Body of pancreas (tissue), 4 donors: ENCODE results near the gene GPS2. TPM values are rescaled to one million over a fixed set of nuclear protein-coding genes. Genes with fewer than 3 reads are reported as not detected.

ENCODE experiments used
- ATAC-seq: fragments of 150-250 bp; one replicate; pipeline ENCODE4 v1.9.1; 2016
- DNase-seq, 4 donors: peaks; one replicate each; pipeline ENCODE4 v3.0.0-alpha.2; 2019
- H3K27ac ChIP-seq, 4 donors: fragments of 200-600 bp; sonication (generic); 1 replicate in 3 of 4; 2 replicates in 1 of 4; pipeline versions ENCODE4 v1.5.1 to v1.6.1; 2016 to 2019; ENCODE audit warnings: mild to moderate bottlenecking in 1 of 4, mixed read lengths in 1 of 4, moderate library complexity in 1 of 4
- H3K27me3 ChIP-seq, 2 donors: fragments of 200-600 bp; sonication (generic); one replicate each; pipeline ENCODE4 v1.6.0; 2016; ENCODE audit warnings: mild to moderate bottlenecking in 1 of 2
- H3K36me3 ChIP-seq, 2 donors: fragments of 200-600 bp; sonication (generic); replicated peaks in 1 of 2; 2 replicates each; pipeline ENCODE4 v1.5.1; 2016; ENCODE audit warnings: low read depth in 2 of 2; ENCODE audit not compliant: insufficient read depth in 1 of 2
- H3K4me1 ChIP-seq: fragments of 200-600 bp; sonication (generic); one replicate; pipeline ENCODE4 v1.6.0; 2016
- H3K4me3 ChIP-seq, 2 donors: fragments of 200-600 bp; sonication (generic); 1 replicate in 1 of 2; 2 replicates in 1 of 2; pipeline ENCODE4 v1.5.1; 2016 to 2019
- H3K9me3 ChIP-seq, 3 donors: fragments of 200-600 bp; sonication (generic); 1 replicate in 2 of 3; 2 replicates in 1 of 3; pipeline ENCODE4 v1.5.1; 2016
- POLR2A ChIP-seq, 3 donors: fragments of 450-650 bp; IDR thresholded peaks; one replicate each; pipeline ENCODE4 v1.6.1; 2016; ENCODE audit warnings: antibody characterized with exemption in 3 of 3, mild to moderate bottlenecking in 2 of 3
- WGBS, 2 donors: methylation state at CpG; one replicate each; pipeline ENCODE4 v1.1.5; 2017; 5-methylcytosine and 5-hydroxymethylcytosine counted together
- intact Hi-C: fragments of 100-400 bp; cut with DNase I; formaldehyde crosslinking; loops from one replicate; pipeline ENCODE4 v1.15.1; 2023
- total RNA-seq, 2 donors: library from RNA; depleted of rRNA; stranded (reverse); fragments of >200 nt; gene quantifications; one replicate each; pipeline ENCODE4 v1.1.0, GENCODE V29; 2016
- TF ChIP-seq, protein P1 (sequence below), 7 experiments: fragments of 450-650 bp in 4 of 7; fragments of 200-600 bp in 3 of 7; sonication (generic) in 3 of 7; IDR thresholded peaks; one replicate each; pipeline ENCODE4 v1.5.1; 2016 to 2019; ENCODE audit warnings: antibody characterized with exemption in 7 of 7

Gene GPS2
- total RNA-seq, 2 donors from 2014 or later: 71.9 to 75.8 TPM

DNA sequence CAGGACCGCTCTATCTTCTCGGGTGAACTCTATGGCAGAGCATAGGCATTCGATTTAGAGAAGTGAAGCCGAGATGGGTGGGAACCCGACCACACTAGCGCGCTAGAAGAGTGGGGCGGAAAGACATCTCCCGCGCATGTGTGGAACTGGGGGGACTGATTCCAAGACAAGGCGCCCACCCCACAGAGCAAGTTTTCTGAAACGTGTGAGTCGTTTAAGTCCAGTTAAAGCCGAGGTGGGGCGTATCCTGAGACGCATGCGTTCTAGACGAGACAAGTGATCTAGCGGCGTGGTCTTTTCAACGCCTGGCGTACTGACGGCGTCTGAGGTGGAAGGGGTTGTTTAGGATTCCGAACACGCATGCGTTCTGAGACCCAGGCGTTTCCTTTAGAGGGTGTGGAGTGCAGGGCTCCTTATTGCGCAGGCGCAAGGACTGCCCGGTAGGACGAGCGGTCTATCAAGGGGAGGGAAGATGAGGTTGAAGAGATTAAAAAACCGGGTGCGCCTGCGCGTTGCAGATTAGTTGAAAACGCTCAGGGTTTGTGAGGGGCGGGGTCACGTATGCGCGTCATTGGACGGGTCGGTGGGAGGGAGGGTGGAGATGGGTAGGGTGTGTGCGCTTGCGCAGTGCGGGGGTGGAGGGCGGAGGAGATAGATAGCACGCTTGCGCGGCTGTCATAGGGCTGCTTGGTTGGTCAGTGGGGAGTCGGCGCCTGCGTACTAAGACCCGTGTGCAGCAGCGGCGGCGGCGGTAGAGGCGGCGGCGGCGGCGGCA, 8.1 kb downstream of the GPS2 start, which contains the start of gene EIF5A:
EIF5A (plus strand) TSS at position 718 of the 775 bp plus-strand sequence. CDS start 2,008 bp downstream, outside the sequence.
- WGBS, 2 donors: 0 to 1% methylated on average over 53 to 63 of the region's 64 CpGs
- peak; percentile 89 to 93 (median 92) for TF ChIP-seq POLR2A (IDR thresholded peaks at IDR 0.05)
- TF ChIP-seq, protein P1, sequence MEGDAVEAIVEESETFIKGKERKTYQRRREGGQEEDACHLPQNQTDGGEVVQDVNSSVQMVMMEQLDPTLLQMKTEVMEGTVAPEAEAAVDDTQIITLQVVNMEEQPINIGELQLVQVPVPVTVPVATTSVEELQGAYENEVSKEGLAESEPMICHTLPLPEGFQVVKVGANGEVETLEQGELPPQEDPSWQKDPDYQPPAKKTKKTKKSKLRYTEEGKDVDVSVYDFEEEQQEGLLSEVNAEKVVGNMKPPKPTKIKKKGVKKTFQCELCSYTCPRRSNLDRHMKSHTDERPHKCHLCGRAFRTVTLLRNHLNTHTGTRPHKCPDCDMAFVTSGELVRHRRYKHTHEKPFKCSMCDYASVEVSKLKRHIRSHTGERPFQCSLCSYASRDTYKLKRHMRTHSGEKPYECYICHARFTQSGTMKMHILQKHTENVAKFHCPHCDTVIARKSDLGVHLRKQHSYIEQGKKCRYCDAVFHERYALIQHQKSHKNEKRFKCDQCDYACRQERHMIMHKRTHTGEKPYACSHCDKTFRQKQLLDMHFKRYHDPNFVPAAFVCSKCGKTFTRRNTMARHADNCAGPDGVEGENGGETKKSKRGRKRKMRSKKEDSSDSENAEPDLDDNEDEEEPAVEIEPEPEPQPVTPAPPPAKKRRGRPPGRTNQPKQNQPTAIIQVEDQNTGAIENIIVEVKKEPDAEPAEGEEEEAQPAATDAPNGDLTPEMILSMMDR (IDR thresholded peaks at IDR 0.05): no peak
- peak; percentile 100 for DNase-seq
- Histone ChIP-seq H3K4me1 (peaks cover 31% of the 10 kb centered on the region), H3K9me3 (no peaks in the 10 kb centered on the region), H3K27ac (peak within 1 kb of the TSS; percentile 98 to 100 (median 98)), H3K4me3 (peak within 1 kb of the TSS; percentile 70 to 82), H3K27me3 (no peaks in the 10 kb centered on the region), H3K36me3 (peaks cover 5 to 21% of the 10 kb centered on the region in 2 donors)
- intact Hi-C loops: no loop called here
- peak; percentile 89 for ATAC-seq

DNA sequence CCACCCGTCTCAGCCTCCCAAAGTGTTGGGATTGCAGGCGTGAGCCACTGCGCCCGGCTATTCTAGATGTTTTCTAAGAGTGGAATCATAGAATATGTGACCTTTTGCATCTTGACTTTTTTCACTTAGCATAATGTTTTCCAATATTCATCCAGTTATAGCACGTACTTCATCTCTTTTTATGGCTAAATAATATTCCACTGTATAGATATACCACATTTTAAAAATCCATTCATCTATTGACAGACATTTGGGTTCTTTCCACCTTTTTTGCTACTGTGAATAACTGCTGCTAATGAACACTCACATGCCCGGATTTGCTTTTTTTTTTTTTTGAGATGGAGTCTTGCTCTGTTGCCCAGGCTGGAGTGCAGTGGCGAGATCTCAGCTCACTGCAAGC, 11.0 kb downstream of the GPS2 start:
- no peak for ATAC-seq
- 89 to 90% methylated on average over 7 of the region's 7 CpGs for WGBS, 2 donors
- no peak overlapping the region for H3K4me3 ChIP-seq
- H3K36me3 ChIP-seq: no peaks in the 10 kb centered on the region
- H3K27me3 ChIP-seq: no peaks in the 10 kb centered on the region
- H3K27ac ChIP-seq: no peak overlapping the region
- TF ChIP-seq, protein P1 (IDR thresholded peaks at IDR 0.05): no peak
- no peak for TF ChIP-seq POLR2A (IDR thresholded peaks at IDR 0.05)
- H3K4me1 ChIP-seq: peaks cover 9% of the 10 kb centered on the region
- no peaks in the 10 kb centered on the region for H3K9me3 ChIP-seq
- DNase-seq: no peak
- intact Hi-C loops: no loop called here

GRCh38 chr17:7296189-7296861, 18.8 kb downstream of the GPS2 start:
- H3K4me3 ChIP-seq: no peak overlapping the region
- H3K27ac ChIP-seq: no peak overlapping the region
- intact Hi-C loops: no loop called here
- DNase-seq (peak; percentile 82 to 84 (median 84)), ATAC-seq (peak; percentile 84)
- no peaks in the 10 kb centered on the region for H3K36me3 ChIP-seq
- 5 to 9% methylated on average over 33 to 49 of the region's 51 CpGs for WGBS, 2 donors
- H3K9me3 ChIP-seq: no peaks in the 10 kb centered on the region
- peaks cover 32% of the 10 kb centered on the region for H3K4me1 ChIP-seq
- TF ChIP-seq, protein P1 (IDR thresholded peaks at IDR 0.05): peak; percentile 89 to 97 (median 96)
- no peak for TF ChIP-seq POLR2A (IDR thresholded peaks at IDR 0.05)
- H3K27me3 ChIP-seq: no peaks in the 10 kb centered on the region

DNA sequence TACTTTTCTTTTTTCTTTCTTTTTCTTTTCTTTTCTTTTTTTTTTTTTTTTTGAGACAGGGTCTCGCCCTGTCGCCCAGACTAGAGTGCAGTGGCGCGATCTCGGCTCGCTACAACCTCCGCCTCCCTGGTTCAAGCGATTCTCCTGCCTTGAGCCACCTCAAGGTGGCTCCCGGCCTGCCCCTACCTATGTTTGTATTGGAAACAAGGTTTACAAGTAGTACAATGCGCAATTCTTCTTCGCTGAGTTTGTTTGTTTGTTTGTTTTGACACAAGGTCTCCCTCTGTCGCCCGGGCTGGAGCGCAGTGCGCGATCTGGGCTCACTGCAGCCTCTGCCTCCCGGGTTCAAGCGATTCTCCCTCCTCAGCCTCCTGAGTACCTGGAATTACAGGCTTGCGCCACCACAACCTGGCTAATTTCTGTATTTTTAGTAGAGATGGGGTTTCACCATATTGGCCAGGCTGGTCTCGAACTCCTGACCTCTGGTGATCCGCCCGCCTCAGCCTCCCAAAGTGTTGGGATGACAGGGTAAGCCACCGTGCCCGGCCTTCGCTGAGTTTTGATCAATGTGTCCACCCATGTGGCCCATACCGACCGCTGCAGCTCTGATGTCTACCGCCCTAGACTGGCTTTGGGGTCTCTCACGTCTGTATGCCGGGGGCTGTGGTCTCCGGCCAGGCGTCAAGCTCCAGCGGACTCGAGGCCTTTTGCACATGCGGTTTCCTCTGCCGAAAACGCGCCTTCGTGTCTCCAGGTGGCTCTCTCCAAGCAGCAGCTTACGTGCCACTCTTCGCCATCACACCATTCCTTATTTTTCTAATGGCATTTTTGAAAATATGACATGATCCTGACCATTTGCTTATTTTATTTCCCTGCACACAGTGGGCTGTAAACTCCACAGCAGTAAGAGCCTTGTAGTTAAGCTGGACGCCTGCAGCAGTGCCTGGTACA, 19.7 kb downstream of the GPS2 start:
- no peaks in the 10 kb centered on the region for H3K27me3 ChIP-seq
- no peak overlapping the region for H3K27ac ChIP-seq
- ATAC-seq (no peak), DNase-seq (no peak)
- no peaks in the 10 kb centered on the region for H3K9me3 ChIP-seq
- H3K36me3 ChIP-seq: no peaks in the 10 kb centered on the region
- H3K4me3 ChIP-seq: no peak overlapping the region
- peaks cover 32% of the 10 kb centered on the region for H3K4me1 ChIP-seq
- WGBS, 2 donors: 64 to 66% methylated on average over 38 to 42 of the region's 42 CpGs
- intact Hi-C loops: no loop called here
- TF ChIP-seq, protein P1 (IDR thresholded peaks at IDR 0.05): peak in 1 of 7 experiments; percentile 23
- TF ChIP-seq POLR2A (IDR thresholded peaks at IDR 0.05): no peak
